Measurements from ENCODE around the gene MNX1. TPM values are rescaled to one million over a fixed set of nuclear protein-coding genes. Genes with fewer than 3 reads are reported as not detected.

MNX1 gene
- total and polyA plus RNA-seq, 9 donors: not detected

DNA sequence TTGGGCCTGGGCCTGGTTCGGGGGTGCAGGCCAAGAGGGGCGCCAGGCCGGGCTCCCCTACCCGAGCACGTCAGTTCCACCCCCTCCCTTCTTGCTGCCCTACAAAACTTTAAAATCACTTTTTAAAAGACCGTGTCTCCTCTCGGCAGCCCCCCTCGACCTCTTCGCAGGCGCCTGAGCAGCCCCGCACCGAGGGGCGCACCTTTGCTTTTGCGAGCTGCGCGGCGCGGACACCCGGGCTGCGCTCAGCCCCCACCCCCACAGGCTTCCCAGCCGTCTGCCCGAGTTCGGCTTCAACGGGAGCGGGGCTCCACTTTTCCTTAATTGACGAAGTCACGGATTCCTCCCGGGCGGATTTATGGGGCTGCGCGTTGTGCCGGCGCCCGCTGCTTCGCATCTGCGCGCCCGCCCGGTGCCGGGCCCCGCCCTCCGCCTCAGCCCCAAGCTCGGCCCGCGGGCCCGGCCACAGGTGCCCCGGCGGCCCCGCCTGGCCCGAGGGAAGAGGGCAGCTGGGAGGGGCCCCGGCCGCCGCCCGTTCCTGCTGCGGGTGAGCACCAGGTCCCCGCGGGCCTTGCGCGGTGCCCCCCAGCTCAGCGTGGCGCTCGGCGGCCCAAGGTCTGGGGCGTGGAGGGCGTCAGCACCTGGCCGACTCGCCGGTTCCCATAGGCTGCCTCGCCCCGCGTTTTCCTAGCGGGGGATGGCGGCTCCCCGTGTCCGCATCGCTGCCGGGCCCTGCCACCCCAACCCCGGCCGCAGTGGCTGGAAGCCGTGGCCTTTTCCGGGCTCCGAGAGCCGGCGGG, 10.8 kb upstream of the MNX1 start:
- DNase-seq: no peak
- Histone ChIP-seq H3K27me3 (no peaks in the 10 kb centered on the region), H3K36me3 (no peaks in the 10 kb centered on the region), H3K4me3 (no peak overlapping the region), H3K4me1 (ENCODE audit: insufficient read depth) (peaks cover 1% of the 10 kb centered on the region), H3K27ac (no peak overlapping the region), H3K9me3 (no peaks in the 10 kb centered on the region)
- WGBS, 3 donors: 1 to 2% (median 2%) methylated on average over 33 to 84 of the region's 84 CpGs
- intact Hi-C loops (cut with DNase I): no loop called here
- TF ChIP-seq EP300 (IDR thresholded peaks at IDR 0.05): no peak
- no peak for TF ChIP-seq POLR2A (IDR thresholded peaks at IDR 0.05)
- TF ChIP-seq, protein P1, sequence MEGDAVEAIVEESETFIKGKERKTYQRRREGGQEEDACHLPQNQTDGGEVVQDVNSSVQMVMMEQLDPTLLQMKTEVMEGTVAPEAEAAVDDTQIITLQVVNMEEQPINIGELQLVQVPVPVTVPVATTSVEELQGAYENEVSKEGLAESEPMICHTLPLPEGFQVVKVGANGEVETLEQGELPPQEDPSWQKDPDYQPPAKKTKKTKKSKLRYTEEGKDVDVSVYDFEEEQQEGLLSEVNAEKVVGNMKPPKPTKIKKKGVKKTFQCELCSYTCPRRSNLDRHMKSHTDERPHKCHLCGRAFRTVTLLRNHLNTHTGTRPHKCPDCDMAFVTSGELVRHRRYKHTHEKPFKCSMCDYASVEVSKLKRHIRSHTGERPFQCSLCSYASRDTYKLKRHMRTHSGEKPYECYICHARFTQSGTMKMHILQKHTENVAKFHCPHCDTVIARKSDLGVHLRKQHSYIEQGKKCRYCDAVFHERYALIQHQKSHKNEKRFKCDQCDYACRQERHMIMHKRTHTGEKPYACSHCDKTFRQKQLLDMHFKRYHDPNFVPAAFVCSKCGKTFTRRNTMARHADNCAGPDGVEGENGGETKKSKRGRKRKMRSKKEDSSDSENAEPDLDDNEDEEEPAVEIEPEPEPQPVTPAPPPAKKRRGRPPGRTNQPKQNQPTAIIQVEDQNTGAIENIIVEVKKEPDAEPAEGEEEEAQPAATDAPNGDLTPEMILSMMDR (IDR thresholded peaks at IDR 0.05): no peak

DNA sequence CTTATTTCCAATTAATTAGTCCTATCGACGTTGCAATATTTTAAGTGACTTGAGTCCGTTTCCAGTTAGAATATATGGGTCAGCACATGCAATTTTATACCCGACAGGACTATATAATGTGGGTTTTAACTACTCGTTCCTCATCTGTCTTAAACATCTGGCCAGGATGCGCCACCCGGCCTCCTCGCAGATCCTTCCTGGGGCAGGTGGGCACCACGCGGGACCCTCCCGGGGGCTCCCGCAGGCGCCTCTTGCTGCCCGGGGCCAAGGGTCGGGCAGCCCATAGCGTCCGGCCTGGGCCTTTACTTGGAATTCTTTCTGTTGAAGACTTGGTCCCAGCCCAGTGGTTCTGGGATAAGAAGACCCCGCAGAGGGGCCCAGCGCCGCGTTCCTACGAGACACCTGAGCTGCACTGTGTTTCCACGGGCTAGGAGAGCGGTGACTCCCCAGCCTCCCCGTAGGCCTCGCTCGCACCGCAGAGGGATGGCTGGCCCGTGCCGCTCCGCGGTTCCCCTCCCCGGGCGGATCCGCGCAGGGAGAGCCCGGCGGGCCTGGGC, 10.1 kb upstream of the MNX1 start:
- Histone ChIP-seq H3K36me3 (no peaks in the 10 kb centered on the region), H3K27me3 (no peaks in the 10 kb centered on the region), H3K4me1 (ENCODE audit: insufficient read depth) (peaks cover 1% of the 10 kb centered on the region), H3K9me3 (no peaks in the 10 kb centered on the region), H3K4me3 (no peak overlapping the region), H3K27ac (no peak overlapping the region)
- 4 to 5% (median 5%) methylated on average over 26 to 38 of the region's 38 CpGs for WGBS, 3 donors
- intact Hi-C loops (cut with DNase I): no loop called here
- no peak for DNase-seq
- TF ChIP-seq, protein P1 (IDR thresholded peaks at IDR 0.05): no peak
- no peak for TF ChIP-seq POLR2A (IDR thresholded peaks at IDR 0.05)
- no peak for TF ChIP-seq EP300 (IDR thresholded peaks at IDR 0.05)

DNA sequence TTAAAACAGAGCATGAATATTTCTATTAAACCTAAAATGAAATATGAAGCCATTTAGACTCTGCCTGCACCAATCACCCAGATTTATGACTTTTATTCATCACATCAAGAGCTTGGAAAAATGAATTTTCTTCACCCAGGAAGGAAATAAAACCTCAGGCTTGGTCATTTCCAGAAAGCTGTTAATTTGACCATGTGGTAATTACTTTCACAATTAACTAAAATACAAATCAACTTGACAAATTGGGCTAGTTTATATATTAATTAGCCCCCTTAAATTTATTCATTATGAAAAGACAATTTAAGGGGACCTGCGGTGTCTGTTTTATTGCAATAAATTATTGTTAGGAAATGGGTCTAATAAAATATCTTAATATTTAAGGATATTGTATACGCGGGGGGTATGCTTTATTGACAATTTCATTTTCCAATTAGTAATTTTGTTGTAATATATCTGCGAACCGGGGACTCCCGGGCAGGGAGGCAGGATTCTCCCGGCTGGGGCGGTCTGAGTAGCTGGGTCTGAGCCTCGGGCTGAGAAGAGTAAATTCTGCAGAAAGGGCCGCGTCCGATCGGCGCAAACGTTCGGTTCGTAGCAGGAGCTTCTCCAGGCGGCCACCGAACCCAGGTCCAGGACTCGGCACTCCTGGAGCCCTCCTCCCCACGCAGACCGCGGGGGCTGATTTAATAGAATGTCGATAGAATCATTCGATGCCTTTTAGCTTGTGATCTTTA, 9.4 kb upstream of the MNX1 start:
- TF ChIP-seq POLR2A (IDR thresholded peaks at IDR 0.05) (no peak), EP300 (IDR thresholded peaks at IDR 0.05) (no peak)
- TF ChIP-seq, protein P1 (IDR thresholded peaks at IDR 0.05): no peak
- Histone ChIP-seq H3K36me3 (no peaks in the 10 kb centered on the region), H3K27me3 (no peaks in the 10 kb centered on the region), H3K4me3 (no peak overlapping the region), H3K9me3 (no peaks in the 10 kb centered on the region), H3K27ac (no peak overlapping the region), H3K4me1 (ENCODE audit: insufficient read depth) (peaks cover 1% of the 10 kb centered on the region)
- DNase-seq: no peak
- intact Hi-C loops (cut with DNase I): no loop called here
- 7 to 8% (median 8%) methylated on average over 25 of the region's 25 CpGs for WGBS, 3 donors

DNA sequence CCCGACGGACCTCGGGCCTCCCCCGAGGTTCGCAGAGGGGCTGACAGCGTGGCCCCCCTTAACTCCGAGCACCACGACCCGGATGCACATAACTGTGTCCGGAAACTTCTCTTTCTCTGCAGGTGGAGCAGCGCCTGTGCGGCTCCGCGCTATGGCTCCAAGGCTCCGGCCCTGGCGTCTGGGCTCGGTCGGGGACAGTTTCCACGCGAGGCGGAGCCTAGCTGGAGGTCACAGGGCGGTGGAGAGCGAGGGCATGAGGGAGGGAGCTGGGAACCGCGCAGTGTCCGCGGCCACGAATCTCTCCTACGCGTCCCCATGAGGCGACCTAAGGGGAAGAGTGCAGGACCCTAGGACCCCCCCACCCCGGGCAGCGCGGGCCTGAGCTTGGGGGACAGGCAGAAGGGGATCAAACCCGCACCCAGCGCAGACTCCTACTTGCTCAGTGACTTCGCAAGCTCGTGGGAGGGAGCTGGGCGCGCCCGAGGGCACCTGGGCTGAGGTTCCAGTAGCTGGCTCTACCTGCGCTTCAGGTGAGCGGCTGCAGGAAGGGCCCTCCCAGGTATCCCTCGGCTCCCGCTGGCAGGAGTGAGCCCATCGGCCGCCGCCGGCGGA, 8.6 kb upstream of the MNX1 start:
- intact Hi-C loops (cut with DNase I): no loop called here
- TF ChIP-seq, protein P1 (IDR thresholded peaks at IDR 0.05): no peak
- TF ChIP-seq POLR2A (IDR thresholded peaks at IDR 0.05): no peak
- no peak for TF ChIP-seq EP300 (IDR thresholded peaks at IDR 0.05)
- WGBS, 3 donors: 1 to 2% (median 2%) methylated on average over 23 to 50 of the region's 50 CpGs

More for the DNA sequence above, 8.6 kb upstream of the MNX1 start:
- no peak for DNase-seq
- no peak overlapping the region for H3K4me3 ChIP-seq
- H3K27ac ChIP-seq: no peak overlapping the region
- H3K4me1 ChIP-seq (ENCODE audit: insufficient read depth): peaks cover 1% of the 10 kb centered on the region
- H3K9me3 ChIP-seq: no peaks in the 10 kb centered on the region
- no peaks in the 10 kb centered on the region for H3K36me3 ChIP-seq
- no peaks in the 10 kb centered on the region for H3K27me3 ChIP-seq
